Peyer's patch (tissue), 4 donors: ENCODE data around the gene ARPP21.

Source experiments
- CTCF ChIP-seq, 6 experiments: fragments of 450-650 bp in 4 of 6; fragments of 200-600 bp in 2 of 6; sonication (generic) in 1 of 6; IDR thresholded peaks; one replicate each; pipeline ENCODE4 v1.5.1; 2017 to 2019; ENCODE audit warnings: antibody characterized with exemption in 6 of 6, mild to moderate bottlenecking in 3 of 6, moderate library complexity in 1 of 6
- POLR2A ChIP-seq, 2 donors: fragments of 450-650 bp; IDR thresholded peaks; one replicate each; pipeline ENCODE4 v1.5.1; 2017; ENCODE audit warnings: antibody characterized with exemption in 2 of 2, mild to moderate bottlenecking in 2 of 2, moderate library complexity in 2 of 2

GRCh38 chr3:35601959-35602358 is 37.4 kb upstream of the ARPP21 start:
- no peak for TF ChIP-seq POLR2A (IDR thresholded peaks at IDR 0.05)
- TF ChIP-seq CTCF (IDR thresholded peaks at IDR 0.05): no peak
